Activated CD4-positive, alpha-beta T cell treated with anti-CD3 and anti-CD28 coated beads, Interleukin-10, Interleukin-2, amounts not matched to agents 100 ng/mL and 50 ng/mL, durations not matched to agents 16 hours and 8 hours (primary cell): Measurements from ENCODE around the gene SOSTDC1.

Experiments used
- DNase-seq: peaks from one replicate; pipeline ENCODE4 v3.0.0-alpha.2; 2020

The SOSTDC1 gene

GRCh38 chr7:16417906-16418305, 47.6 kb downstream of the SOSTDC1 start:
- DNase-seq, result no peak

DNA sequence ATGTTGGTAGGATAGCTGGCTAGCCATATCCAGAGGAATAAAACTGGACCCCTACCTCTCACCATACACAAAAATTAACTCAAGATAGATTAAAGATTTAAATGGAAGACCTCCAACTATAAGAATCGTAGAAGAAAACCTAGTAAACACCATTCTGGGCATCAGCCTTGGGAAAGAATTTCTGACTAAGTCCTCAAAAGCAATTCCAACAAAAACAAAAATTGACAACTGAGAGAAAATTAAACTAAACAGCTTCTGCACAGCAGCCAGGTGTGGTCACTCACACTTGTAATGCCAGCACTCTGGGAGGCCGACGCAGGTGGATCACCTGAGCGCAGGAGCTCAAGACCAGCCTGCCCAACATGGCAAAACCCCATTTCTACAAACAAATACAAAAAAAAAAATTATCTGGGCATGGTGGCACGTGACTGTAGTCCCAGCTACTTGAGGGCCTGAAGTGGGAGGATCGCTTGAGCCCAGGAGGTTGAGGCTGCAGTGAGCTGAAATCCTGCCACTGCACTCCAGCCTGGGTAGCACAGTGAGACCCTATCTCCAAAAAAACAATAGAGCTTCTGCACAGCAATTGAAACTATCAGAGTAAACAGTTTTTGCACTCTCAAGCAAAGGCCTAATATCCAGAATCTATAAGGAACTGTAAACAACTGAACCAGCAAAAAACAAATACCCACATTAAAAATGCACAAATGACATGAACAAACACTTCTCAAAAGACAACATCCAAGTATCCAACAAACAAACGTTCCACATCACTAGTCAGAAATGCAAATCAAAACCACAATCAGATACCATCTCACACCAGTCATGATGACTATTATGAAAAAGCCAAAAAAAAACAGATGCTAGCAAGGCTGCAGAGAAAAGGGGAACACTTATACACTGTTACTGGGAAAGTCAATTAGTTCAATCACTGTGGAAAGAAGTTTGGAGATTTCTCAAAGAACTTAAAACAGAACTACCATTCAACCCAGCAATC, 49.0 kb downstream of the SOSTDC1 start:
- DNase-seq, result no peak

DNA sequence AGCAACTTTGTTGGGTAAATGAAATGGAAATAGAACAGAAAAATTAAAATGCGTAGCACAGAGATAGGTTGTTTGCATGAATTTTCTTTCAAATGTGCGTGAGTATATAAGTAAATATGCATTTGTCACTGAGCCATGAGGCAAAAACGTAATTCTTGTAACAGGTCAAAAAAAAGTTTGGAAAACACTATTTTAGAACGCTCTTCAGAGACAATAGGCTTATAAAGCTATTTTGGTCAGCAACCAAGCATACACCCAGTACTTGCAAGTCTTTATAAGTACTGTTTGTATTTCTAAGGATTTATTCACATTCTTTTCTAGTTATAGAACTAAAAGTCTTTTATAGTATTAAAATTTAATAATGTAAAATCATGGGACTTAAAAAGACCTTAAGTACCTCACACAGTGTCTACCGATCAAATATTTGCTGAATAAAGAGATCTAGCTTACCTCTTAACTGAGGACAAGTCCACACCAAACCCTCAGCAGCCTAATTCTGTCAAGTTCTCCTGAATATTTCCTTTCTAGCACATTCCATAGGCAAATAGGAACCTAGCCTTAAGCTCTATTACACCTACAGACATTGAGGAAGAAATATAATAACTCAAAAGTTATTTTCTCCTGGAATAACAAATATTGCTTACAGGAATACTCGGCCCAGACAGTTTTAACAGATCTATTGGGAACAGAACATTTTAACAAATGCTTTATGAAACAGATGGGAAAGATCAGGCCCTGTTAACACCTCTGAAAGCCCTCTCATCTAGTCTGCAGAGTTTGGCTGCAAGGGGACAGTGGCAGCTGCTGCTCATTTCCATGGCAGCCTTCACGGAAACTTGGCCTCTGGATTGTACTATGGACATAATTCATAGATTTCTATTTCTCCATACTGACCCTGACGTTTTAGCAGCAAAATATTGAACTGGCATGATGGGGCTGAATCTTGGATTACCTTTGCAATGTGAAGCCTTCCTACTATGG, 53.0 kb downstream of the SOSTDC1 start:
- DNase-seq, result no peak
